Activated T-helper 9 cell treated with anti-CD3 and anti-CD28 coated beads, Interleukin-2, amount 50 U/mL, for 16 hours (primary cell): ENCODE data around the gene PPP4R4.
"Not testable (repeated sequence)": the region's sequence is repeated elsewhere in the genome, so short reads cannot be mapped to it uniquely, and the experiment has no call there.

Experiments
- DNase-seq: peaks from one replicate; pipeline ENCODE4 v3.0.0-alpha.2; 2020; ENCODE audit warnings: low read depth

Gene PPP4R4

GRCh38 chr14:94145902-94146527 lies 28.1 kb upstream of the PPP4R4 start:
- DNase-seq: no peak

GRCh38 chr14:94152676-94153075 lies 21.4 kb upstream of the PPP4R4 start:
- no peak for DNase-seq

GRCh38 chr14:94153750-94154342 lies 20.3 kb upstream of the PPP4R4 start:
- DNase-seq: no peak

- DNase-seq: not testable (repeated sequence)
These were observed 18.0 kb upstream of the PPP4R4 start for GRCh38 chr14:94156143-94156542.

GRCh38 chr14:94157197-94157596 lies 16.9 kb upstream of the PPP4R4 start:
- no peak for DNase-seq

GRCh38 chr14:94158239-94158883 lies 15.8 kb upstream of the PPP4R4 start:
- DNase-seq: no peak

- no peak for DNase-seq
These were observed 13.1 kb upstream of the PPP4R4 start for GRCh38 chr14:94161058-94161457.

- DNase-seq: no peak
These were observed 12.1 kb upstream of the PPP4R4 start for GRCh38 chr14:94161981-94162380.

GRCh38 chr14:94162466-94162865 lies 11.7 kb upstream of the PPP4R4 start:
- DNase-seq: no peak

- DNase-seq: no peak
These were observed 10.3 kb upstream of the PPP4R4 start for GRCh38 chr14:94163796-94164195.

GRCh38 chr14:94164685-94165431 lies 9.3 kb upstream of the PPP4R4 start:
- DNase-seq: no peak

- DNase-seq: no peak
These were observed 8.4 kb upstream of the PPP4R4 start for GRCh38 chr14:94165744-94166143.

GRCh38 chr14:94170136-94170535 lies 4.0 kb upstream of the PPP4R4 start:
- no peak for DNase-seq

- no peak for DNase-seq
These were observed 2.9 kb upstream of the PPP4R4 start for GRCh38 chr14:94171208-94171607.

GRCh38 chr14:94172545-94172944 lies 1.6 kb upstream of the PPP4R4 start:
- DNase-seq: no peak

- DNase-seq: no peak
These were observed 644 bp upstream of the PPP4R4 start for GRCh38 chr14:94173471-94173884.

GRCh38 chr14:94174604-94175010 lies 485 bp downstream of the PPP4R4 start:
- no peak for DNase-seq

- no peak for DNase-seq
These were observed 1.1 kb downstream of the PPP4R4 start for GRCh38 chr14:94175011-94175745.

- DNase-seq: no peak
These were observed 1.6 kb downstream of the PPP4R4 start for GRCh38 chr14:94175747-94176146.

GRCh38 chr14:94176808-94177207 lies 2.7 kb downstream of the PPP4R4 start:
- no peak for DNase-seq

- no peak for DNase-seq
These were observed 3.7 kb downstream of the PPP4R4 start for GRCh38 chr14:94177806-94178205.

- DNase-seq: no peak
These were observed 5.1 kb downstream of the PPP4R4 start for GRCh38 chr14:94179244-94179643.
